ENCODE results near the gene CPA1. TPM values are rescaled to one million over a fixed set of nuclear protein-coding genes. Genes with fewer than 3 reads are reported as not detected.

The CPA1 gene
- total RNA-seq, 1 experiment from 2014 or later, result 7.9 TPM

DNA sequence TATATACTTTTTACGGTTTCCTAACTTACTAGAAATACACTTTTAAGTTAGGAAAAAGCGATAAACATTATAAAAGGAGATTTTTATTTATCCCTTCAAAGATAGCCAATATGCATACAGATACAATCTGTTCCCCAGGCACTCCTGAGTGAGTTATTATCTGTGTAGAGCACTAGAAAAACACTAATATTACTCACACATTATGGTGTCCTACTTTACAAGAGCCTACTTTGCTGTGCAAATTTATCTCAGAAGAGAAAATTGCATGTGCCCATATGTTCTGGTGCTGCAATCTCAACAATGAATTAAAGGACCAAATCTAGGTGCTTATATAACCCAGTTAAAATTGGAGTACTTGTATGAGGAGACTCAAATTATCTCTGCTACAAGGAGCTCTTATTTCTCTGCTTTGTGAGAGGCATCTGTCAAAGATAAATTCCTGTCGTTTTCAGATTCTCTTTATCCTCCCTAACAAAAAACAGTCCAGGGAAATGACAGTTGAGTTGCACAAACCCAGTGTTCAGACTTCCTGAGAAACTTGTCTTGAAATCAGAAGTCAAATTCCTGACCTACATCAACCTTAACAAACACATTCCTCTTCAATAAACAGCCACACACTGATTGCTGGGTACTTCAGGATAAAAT lies 28.9 kb downstream of the CPA1 start:
- Mint-ChIP-seq H3K36me3 (no peaks in the 10 kb centered on the region), H3K9me3 (no peaks in the 10 kb centered on the region), H3K27me3 (ENCODE audit: low read depth) (no peaks in the 10 kb centered on the region), H3K4me3 (no peak overlapping the region), H3K4me1 (no peaks in the 10 kb centered on the region), H3K27ac (no peak overlapping the region)
- DNase-seq (ENCODE audit: low spot score) (no peak), ATAC-seq (no peak)
- ChIA-PET POLR2A (no interaction called here), CTCF (no interaction called here)
- TF ChIP-seq ESRRA (CRISPR knock-in tag; IDR thresholded peaks at IDR 0.05; ENCODE audit: borderline replicate concordance) (no peak), ZNF671 (CRISPR knock-in tag; IDR thresholded peaks at IDR 0.05) (no peak), KAT7 (CRISPR knock-in tag; IDR thresholded peaks at IDR 0.05; ENCODE audit: borderline replicate concordance) (no peak)
- TF ChIP-seq, protein P1, sequence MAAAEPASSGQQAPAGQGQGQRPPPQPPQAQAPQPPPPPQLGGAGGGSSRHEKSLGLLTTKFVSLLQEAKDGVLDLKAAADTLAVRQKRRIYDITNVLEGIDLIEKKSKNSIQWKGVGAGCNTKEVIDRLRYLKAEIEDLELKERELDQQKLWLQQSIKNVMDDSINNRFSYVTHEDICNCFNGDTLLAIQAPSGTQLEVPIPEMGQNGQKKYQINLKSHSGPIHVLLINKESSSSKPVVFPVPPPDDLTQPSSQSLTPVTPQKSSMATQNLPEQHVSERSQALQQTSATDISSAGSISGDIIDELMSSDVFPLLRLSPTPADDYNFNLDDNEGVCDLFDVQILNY (CRISPR knock-in tag; IDR thresholded peaks at IDR 0.05), result no peak
- TF ChIP-seq, protein P2, sequence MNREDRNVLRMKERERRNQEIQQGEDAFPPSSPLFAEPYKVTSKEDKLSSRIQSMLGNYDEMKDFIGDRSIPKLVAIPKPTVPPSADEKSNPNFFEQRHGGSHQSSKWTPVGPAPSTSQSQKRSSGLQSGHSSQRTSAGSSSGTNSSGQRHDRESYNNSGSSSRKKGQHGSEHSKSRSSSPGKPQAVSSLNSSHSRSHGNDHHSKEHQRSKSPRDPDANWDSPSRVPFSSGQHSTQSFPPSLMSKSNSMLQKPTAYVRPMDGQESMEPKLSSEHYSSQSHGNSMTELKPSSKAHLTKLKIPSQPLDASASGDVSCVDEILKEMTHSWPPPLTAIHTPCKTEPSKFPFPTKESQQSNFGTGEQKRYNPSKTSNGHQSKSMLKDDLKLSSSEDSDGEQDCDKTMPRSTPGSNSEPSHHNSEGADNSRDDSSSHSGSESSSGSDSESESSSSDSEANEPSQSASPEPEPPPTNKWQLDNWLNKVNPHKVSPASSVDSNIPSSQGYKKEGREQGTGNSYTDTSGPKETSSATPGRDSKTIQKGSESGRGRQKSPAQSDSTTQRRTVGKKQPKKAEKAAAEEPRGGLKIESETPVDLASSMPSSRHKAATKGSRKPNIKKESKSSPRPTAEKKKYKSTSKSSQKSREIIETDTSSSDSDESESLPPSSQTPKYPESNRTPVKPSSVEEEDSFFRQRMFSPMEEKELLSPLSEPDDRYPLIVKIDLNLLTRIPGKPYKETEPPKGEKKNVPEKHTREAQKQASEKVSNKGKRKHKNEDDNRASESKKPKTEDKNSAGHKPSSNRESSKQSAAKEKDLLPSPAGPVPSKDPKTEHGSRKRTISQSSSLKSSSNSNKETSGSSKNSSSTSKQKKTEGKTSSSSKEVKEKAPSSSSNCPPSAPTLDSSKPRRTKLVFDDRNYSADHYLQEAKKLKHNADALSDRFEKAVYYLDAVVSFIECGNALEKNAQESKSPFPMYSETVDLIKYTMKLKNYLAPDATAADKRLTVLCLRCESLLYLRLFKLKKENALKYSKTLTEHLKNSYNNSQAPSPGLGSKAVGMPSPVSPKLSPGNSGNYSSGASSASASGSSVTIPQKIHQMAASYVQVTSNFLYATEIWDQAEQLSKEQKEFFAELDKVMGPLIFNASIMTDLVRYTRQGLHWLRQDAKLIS (CRISPR knock-in tag; IDR thresholded peaks at IDR 0.05; ENCODE audit: borderline replicate concordance), result no peak

DNA sequence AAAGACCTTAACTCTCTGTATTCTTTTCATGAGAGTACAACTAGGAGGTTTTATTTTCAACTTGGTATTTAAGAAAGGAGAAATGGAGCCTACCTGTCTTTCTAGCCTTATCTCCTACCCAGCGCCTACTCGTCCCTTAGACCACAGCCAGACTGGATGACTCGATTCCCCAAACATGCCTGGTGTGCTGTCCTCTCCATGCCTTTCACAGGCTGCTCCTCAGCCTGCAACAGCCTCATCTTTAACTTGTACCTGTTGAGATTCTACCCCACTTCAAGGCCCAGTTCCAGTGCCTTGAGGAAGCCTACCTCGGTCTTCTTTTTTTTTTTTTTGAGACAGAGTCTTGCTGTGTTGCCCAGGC lies 29.4 kb downstream of the CPA1 start:
- no peak for TF ChIP-seq ZNF671 (CRISPR knock-in tag; IDR thresholded peaks at IDR 0.05)
- no peak for TF ChIP-seq RORB (CRISPR knock-in tag; IDR thresholded peaks at IDR 0.05)
- TF ChIP-seq, protein P3, sequence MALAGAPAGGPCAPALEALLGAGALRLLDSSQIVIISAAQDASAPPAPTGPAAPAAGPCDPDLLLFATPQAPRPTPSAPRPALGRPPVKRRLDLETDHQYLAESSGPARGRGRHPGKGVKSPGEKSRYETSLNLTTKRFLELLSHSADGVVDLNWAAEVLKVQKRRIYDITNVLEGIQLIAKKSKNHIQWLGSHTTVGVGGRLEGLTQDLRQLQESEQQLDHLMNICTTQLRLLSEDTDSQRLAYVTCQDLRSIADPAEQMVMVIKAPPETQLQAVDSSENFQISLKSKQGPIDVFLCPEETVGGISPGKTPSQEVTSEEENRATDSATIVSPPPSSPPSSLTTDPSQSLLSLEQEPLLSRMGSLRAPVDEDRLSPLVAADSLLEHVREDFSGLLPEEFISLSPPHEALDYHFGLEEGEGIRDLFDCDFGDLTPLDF (CRISPR knock-in tag; IDR thresholded peaks at IDR 0.05), result no peak
- TF ChIP-seq, protein P4, sequence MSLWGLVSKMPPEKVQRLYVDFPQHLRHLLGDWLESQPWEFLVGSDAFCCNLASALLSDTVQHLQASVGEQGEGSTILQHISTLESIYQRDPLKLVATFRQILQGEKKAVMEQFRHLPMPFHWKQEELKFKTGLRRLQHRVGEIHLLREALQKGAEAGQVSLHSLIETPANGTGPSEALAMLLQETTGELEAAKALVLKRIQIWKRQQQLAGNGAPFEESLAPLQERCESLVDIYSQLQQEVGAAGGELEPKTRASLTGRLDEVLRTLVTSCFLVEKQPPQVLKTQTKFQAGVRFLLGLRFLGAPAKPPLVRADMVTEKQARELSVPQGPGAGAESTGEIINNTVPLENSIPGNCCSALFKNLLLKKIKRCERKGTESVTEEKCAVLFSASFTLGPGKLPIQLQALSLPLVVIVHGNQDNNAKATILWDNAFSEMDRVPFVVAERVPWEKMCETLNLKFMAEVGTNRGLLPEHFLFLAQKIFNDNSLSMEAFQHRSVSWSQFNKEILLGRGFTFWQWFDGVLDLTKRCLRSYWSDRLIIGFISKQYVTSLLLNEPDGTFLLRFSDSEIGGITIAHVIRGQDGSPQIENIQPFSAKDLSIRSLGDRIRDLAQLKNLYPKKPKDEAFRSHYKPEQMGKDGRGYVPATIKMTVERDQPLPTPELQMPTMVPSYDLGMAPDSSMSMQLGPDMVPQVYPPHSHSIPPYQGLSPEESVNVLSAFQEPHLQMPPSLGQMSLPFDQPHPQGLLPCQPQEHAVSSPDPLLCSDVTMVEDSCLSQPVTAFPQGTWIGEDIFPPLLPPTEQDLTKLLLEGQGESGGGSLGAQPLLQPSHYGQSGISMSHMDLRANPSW (CRISPR knock-in tag; conservative IDR thresholded peaks at IDR 0.05; ENCODE audit: low read depth), result no peak
- no peak for TF ChIP-seq PRRX2 (CRISPR knock-in tag; IDR thresholded peaks at IDR 0.05)
- TF ChIP-seq NR3C1 (CRISPR knock-in tag; conservative IDR thresholded peaks at IDR 0.05; ENCODE audit: low read depth), result no peak
- no peak for TF ChIP-seq ESRRA (CRISPR knock-in tag; IDR thresholded peaks at IDR 0.05; ENCODE audit: borderline replicate concordance)
- TF ChIP-seq NR1H2 (CRISPR knock-in tag; IDR thresholded peaks at IDR 0.05), result no peak
- TF ChIP-seq, protein P5, sequence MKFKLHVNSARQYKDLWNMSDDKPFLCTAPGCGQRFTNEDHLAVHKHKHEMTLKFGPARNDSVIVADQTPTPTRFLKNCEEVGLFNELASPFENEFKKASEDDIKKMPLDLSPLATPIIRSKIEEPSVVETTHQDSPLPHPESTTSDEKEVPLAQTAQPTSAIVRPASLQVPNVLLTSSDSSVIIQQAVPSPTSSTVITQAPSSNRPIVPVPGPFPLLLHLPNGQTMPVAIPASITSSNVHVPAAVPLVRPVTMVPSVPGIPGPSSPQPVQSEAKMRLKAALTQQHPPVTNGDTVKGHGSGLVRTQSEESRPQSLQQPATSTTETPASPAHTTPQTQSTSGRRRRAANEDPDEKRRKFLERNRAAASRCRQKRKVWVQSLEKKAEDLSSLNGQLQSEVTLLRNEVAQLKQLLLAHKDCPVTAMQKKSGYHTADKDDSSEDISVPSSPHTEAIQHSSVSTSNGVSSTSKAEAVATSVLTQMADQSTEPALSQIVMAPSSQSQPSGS (CRISPR knock-in tag; IDR thresholded peaks at IDR 0.05; ENCODE audit: borderline replicate concordance, low read depth), result no peak
- TF ChIP-seq, protein P6, sequence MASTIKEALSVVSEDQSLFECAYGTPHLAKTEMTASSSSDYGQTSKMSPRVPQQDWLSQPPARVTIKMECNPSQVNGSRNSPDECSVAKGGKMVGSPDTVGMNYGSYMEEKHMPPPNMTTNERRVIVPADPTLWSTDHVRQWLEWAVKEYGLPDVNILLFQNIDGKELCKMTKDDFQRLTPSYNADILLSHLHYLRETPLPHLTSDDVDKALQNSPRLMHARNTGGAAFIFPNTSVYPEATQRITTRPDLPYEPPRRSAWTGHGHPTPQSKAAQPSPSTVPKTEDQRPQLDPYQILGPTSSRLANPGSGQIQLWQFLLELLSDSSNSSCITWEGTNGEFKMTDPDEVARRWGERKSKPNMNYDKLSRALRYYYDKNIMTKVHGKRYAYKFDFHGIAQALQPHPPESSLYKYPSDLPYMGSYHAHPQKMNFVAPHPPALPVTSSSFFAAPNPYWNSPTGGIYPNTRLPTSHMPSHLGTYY (CRISPR knock-in tag; IDR thresholded peaks at IDR 0.05), result no peak
- TF ChIP-seq CREM (CRISPR knock-in tag; IDR thresholded peaks at IDR 0.05), result no peak
- TF ChIP-seq, protein P7, sequence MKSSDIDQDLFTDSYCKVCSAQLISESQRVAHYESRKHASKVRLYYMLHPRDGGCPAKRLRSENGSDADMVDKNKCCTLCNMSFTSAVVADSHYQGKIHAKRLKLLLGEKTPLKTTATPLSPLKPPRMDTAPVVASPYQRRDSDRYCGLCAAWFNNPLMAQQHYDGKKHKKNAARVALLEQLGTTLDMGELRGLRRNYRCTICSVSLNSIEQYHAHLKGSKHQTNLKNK (CRISPR knock-in tag; IDR thresholded peaks at IDR 0.05), result no peak
- TF ChIP-seq TEAD1 (CRISPR knock-in tag; IDR thresholded peaks at IDR 0.05), result no peak
- TF ChIP-seq, protein P8, sequence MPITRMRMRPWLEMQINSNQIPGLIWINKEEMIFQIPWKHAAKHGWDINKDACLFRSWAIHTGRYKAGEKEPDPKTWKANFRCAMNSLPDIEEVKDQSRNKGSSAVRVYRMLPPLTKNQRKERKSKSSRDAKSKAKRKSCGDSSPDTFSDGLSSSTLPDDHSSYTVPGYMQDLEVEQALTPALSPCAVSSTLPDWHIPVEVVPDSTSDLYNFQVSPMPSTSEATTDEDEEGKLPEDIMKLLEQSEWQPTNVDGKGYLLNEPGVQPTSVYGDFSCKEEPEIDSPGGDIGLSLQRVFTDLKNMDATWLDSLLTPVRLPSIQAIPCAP (CRISPR knock-in tag; IDR thresholded peaks at IDR 0.05), result no peak
- TF ChIP-seq, protein P9, sequence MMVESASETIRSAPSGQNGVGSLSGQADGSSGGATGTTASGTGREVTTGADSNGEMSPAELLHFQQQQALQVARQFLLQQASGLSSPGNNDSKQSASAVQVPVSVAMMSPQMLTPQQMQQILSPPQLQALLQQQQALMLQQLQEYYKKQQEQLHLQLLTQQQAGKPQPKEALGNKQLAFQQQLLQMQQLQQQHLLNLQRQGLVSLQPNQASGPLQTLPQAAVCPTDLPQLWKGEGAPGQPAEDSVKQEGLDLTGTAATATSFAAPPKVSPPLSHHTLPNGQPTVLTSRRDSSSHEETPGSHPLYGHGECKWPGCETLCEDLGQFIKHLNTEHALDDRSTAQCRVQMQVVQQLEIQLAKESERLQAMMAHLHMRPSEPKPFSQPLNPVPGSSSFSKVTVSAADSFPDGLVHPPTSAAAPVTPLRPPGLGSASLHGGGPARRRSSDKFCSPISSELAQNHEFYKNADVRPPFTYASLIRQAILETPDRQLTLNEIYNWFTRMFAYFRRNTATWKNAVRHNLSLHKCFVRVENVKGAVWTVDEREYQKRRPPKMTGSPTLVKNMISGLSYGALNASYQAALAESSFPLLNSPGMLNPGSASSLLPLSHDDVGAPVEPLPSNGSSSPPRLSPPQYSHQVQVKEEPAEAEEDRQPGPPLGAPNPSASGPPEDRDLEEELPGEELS (CRISPR knock-in tag; IDR thresholded peaks at IDR 0.05), result no peak
- no peak for TF ChIP-seq HMGA2 (CRISPR knock-in tag; IDR thresholded peaks at IDR 0.05)
- Mint-ChIP-seq H3K4me1 (no peaks in the 10 kb centered on the region), H3K27ac (no peak overlapping the region; the same call in 1 of the 2 replicates), H3K36me3 (no peaks in the 10 kb centered on the region), H3K27me3 (ENCODE audit: low read depth) (no peaks in the 10 kb centered on the region), H3K9me3 (no peaks in the 10 kb centered on the region), H3K4me3 (no peak overlapping the region)
- ATAC-seq (no peak), DNase-seq (ENCODE audit: low spot score) (no peak)
- ChIA-PET POLR2A (no interaction called here), CTCF (no interaction called here)

Measured in WTC11 (cell line).